Hepatocyte (in vitro differentiated cells): ENCODE results near the gene SORCS3. TPM values are rescaled to one million over a fixed set of nuclear protein-coding genes. Genes with fewer than 3 reads are reported as not detected.

Experiments used
- DNase-seq: peaks from one replicate; pipeline ENCODE4 v3.0.0-alpha.2; 2016; ENCODE audit warnings: low spot score
- H2AFZ ChIP-seq: fragments of 200-600 bp; sonication (generic); 2 replicates; pipeline ENCODE4 v1.6.0; 2016; ENCODE audit warnings: antibody characterized with exemption, mild to moderate bottlenecking
- H3K27ac ChIP-seq: fragments of 200-600 bp; sonication (generic); 2 replicates; pipeline ENCODE4 v1.5.1; 2016; ENCODE audit warnings: mild to moderate bottlenecking
- H3K27me3 ChIP-seq: fragments of 200-600 bp; sonication (generic); 2 replicates; pipeline ENCODE4 v1.6.1; 2016
- H3K36me3 ChIP-seq: fragments of 200-600 bp; sonication (generic); replicated peaks from 2 replicates; pipeline ENCODE4 v1.5.1; 2016; ENCODE audit warnings: low read depth; ENCODE audit not compliant: insufficient read depth
- H3K4me1 ChIP-seq: fragments of 200-600 bp; sonication (generic); 2 replicates; pipeline ENCODE4 v1.5.1; 2016; ENCODE audit warnings: mild to moderate bottlenecking, moderate library complexity; ENCODE audit not compliant: insufficient read depth
- H3K4me2 ChIP-seq: fragments of 200-600 bp; sonication (generic); 2 replicates; pipeline ENCODE4 v1.6.0; 2016
- H3K4me3 ChIP-seq: fragments of 200-600 bp; sonication (generic); 2 replicates; pipeline ENCODE4 v1.5.1; 2016; ENCODE audit warnings: mild to moderate bottlenecking
- H3K79me2 ChIP-seq: fragments of 200-600 bp; sonication (generic); 2 replicates; pipeline ENCODE4 v1.6.0; 2017; ENCODE audit warnings: mild to moderate bottlenecking
- H3K9me2 ChIP-seq: fragments of 200-600 bp; sonication (generic); replicated peaks from 2 replicates; pipeline ENCODE4 v1.6.0; 2017; ENCODE audit warnings: mild to moderate bottlenecking; ENCODE audit not compliant: insufficient read depth
- H3K9me3 ChIP-seq: fragments of 200-600 bp; sonication (generic); 2 replicates; pipeline ENCODE4 v1.5.1; 2016; ENCODE audit warnings: low read depth, mild to moderate bottlenecking
- H4K20me1 ChIP-seq: fragments of 200-600 bp; sonication (generic); 2 replicates; pipeline ENCODE4 v1.6.0; 2016; ENCODE audit warnings: mild to moderate bottlenecking; ENCODE audit not compliant: insufficient read depth, poor library complexity, severe bottlenecking
- EZH2 ChIP-seq: fragments of 200-600 bp; sonication (generic); IDR thresholded peaks from 2 replicates; pipeline ENCODE4 v1.6.1; 2016; ENCODE audit warnings: antibody characterized with exemption, mild to moderate bottlenecking, borderline replicate concordance
- EZH2phosphoT487 ChIP-seq: fragments of 200-600 bp; sonication (generic); IDR thresholded peaks from one replicate; pipeline ENCODE4 v1.6.1; 2018; ENCODE audit warnings: antibody characterized with exemption, mild to moderate bottlenecking, low read depth, moderate library complexity; ENCODE audit not compliant: unreplicated experiment, severe bottlenecking
- WGBS: methylation state at CpG from one replicate; pipeline ENCODE4 v1.1.6; 2016; ENCODE audit warnings: low lambda C conversion rate; ENCODE audit errors: missing lambda C conversion rate; 5-methylcytosine and 5-hydroxymethylcytosine counted together
- polyA plus RNA-seq: library from polyadenylated mRNA; unstranded; fragments of >200 nt; fragmentation: Nextera tagmentation; extraction: Ambion mirVana; gene quantifications from 2 replicates; pipeline ENCODE4 v1.2.1, GENCODE V29; 2016
- total RNA-seq: library from RNA; depleted of rRNA; stranded (reverse); fragments of >200 nt; gene quantifications from 2 replicates; pipeline ENCODE4 v1.2.3, GENCODE V29; 2014
- TF ChIP-seq, protein P1 (sequence below): fragments of 200-600 bp; sonication (generic); IDR thresholded peaks from 2 replicates; pipeline ENCODE4 v1.5.1; 2016; ENCODE audit warnings: antibody characterized with exemption, mild to moderate bottlenecking; ENCODE audit not compliant: poor library complexity

SORCS3 gene
- total and polyA plus RNA-seq, 2 experiments from 2014 or later, result 0.59 to 0.80 TPM

DNA sequence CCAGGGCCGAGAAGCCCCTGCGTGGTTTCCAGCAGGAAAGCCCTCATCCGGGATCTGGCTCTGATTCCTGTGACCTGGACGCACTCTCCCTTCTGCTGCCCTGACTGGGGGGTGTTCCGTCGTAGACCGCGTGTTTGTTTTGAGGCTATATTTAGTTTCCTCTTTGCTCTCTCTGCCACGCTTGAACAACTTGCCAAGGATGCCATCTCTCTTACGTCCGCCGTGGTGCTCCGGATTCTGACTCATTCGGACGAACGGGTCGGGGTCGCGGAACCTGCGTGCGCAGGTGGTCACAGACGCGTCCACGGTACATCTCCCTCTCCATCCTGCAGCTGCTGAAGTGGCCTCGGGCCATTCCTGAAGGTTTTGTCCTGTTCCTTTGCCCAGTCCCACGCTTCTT is 10.4 kb upstream of the SORCS3 start:
- Histone ChIP-seq H3K9me3 (no peaks in the 10 kb centered on the region), H2AFZ (no peak overlapping the region), H3K27me3 (peaks cover 58% of the 10 kb centered on the region), H4K20me1 (no peaks in the 10 kb centered on the region), H3K36me3 (no peaks in the 10 kb centered on the region), H3K4me3 (no peak overlapping the region), H3K27ac (no peak overlapping the region), H3K9me2 (no peaks in the 10 kb centered on the region), H3K4me1 (no peaks in the 10 kb centered on the region), H3K4me2 (no peak overlapping the region), H3K79me2 (no peaks in the 10 kb centered on the region)
- TF ChIP-seq EZH2, result no peak
- TF ChIP-seq, protein P1, sequence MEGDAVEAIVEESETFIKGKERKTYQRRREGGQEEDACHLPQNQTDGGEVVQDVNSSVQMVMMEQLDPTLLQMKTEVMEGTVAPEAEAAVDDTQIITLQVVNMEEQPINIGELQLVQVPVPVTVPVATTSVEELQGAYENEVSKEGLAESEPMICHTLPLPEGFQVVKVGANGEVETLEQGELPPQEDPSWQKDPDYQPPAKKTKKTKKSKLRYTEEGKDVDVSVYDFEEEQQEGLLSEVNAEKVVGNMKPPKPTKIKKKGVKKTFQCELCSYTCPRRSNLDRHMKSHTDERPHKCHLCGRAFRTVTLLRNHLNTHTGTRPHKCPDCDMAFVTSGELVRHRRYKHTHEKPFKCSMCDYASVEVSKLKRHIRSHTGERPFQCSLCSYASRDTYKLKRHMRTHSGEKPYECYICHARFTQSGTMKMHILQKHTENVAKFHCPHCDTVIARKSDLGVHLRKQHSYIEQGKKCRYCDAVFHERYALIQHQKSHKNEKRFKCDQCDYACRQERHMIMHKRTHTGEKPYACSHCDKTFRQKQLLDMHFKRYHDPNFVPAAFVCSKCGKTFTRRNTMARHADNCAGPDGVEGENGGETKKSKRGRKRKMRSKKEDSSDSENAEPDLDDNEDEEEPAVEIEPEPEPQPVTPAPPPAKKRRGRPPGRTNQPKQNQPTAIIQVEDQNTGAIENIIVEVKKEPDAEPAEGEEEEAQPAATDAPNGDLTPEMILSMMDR, result no peak
- TF ChIP-seq EZH2phosphoT487, result no peak
- no peak for DNase-seq
- 95% methylated on average over 22 of the region's 26 CpGs for WGBS

DNA sequence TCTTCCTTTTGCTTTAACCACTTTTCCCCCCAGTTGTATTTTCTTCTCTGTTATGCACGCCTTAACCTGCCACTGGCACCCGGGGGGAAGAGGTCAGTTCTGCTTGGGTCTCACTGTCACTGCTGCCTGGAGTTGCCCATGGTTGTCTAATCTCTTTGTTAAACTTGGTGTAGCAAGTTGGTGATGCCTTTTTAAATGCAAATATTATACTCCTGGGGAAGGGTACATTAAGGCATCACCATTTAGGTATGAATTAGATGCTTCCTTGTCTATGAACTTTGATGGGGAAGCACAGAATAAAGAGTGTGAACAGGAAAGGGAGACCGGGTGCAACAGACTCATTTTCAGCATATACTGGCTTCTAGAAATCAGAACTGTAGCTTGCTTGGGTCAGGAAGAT is 9.1 kb upstream of the SORCS3 start:
- Histone ChIP-seq H3K36me3 (no peaks in the 10 kb centered on the region), H3K4me2 (no peak overlapping the region), H3K4me1 (no peaks in the 10 kb centered on the region), H3K27ac (no peak overlapping the region), H3K9me3 (no peaks in the 10 kb centered on the region), H4K20me1 (no peaks in the 10 kb centered on the region), H3K4me3 (no peak overlapping the region), H3K79me2 (no peaks in the 10 kb centered on the region), H2AFZ (no peak overlapping the region), H3K9me2 (no peaks in the 10 kb centered on the region), H3K27me3 (peaks cover 65% of the 10 kb centered on the region)
- TF ChIP-seq, protein P1, result no peak
- TF ChIP-seq EZH2phosphoT487, result no peak
- TF ChIP-seq EZH2, result no peak
- WGBS, result 73% methylated on average over 3 of the region's 3 CpGs
- no peak for DNase-seq

DNA sequence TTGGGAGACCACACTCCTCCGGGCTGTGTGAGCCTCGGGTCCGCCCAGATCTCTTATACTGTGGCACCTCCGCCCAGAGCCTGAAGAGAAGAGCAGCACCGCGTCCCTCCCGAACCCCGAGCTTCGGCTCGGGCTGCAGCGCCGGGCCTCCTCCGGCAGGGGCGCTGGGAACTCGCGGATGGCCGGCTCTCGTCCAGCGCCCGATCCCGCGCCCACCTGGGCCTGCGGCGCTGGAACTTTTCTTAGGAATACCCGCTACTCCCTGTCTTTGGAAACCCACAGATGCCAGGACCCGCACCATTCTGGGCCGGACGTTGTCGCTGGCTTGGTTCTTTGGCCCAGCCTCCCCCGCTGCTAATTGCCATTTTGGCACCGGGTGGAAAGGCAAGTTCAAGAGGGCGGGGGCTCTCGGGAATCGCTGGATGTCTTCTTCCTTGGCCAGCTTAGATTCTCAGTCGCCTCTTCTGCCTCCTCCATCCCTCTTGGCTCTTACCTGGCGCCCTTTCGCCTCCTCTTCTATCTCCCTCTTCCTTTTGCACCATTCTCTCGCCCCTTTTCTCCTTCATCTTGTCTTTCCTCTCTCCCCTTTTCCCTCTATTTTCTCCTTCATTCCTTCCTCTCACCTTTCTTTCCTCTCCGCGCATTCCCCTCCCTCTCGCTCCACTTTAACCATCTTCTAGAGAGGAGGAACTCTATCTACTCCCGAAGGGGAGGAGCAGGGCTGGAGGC is 2.1 kb upstream of the SORCS3 start:
- Histone ChIP-seq H3K27me3 (peaks cover 90% of the 10 kb centered on the region), H3K9me2 (no peaks in the 10 kb centered on the region), H2AFZ (peak overlapping the region; percentile 60), H3K4me1 (peaks cover 17% of the 10 kb centered on the region), H3K36me3 (no peaks in the 10 kb centered on the region), H4K20me1 (no peaks in the 10 kb centered on the region), H3K27ac (no peak overlapping the region), H3K9me3 (no peaks in the 10 kb centered on the region), H3K4me2 (peak overlapping the region; percentile 92), H3K4me3 (no peak overlapping the region), H3K79me2 (no peaks in the 10 kb centered on the region)
- 4% methylated on average over 42 of the region's 42 CpGs for WGBS
- DNase-seq, result peak; percentile 68
- TF ChIP-seq, protein P1, result peak; percentile 67
- TF ChIP-seq EZH2, result peak; percentile 23
- no peak for TF ChIP-seq EZH2phosphoT487
